ENCODE results near the gene PNO1. TPM values are rescaled to one million over a fixed set of nuclear protein-coding genes. Genes with fewer than 3 reads are reported as not detected.

PNO1 gene
- total RNA-seq, 1 donor from 2014 or later: 14.2 TPM

- DNase-seq (ENCODE audit: low spot score in 2 of 2, unreplicated experiment in 2 of 2): no peak
Measured at GRCh38 chr2:68178432-68178831, 20.7 kb downstream of the PNO1 start.

GRCh38 chr2:68178954-68179627 is 21.4 kb downstream of the PNO1 start:
- no peak for DNase-seq (ENCODE audit: low spot score in 2 of 2, unreplicated experiment in 2 of 2)
- Mint-ChIP-seq H3K4me3 (no peak overlapping the region), H3K4me1 (peaks cover 20% of the 10 kb centered on the region), H3K27ac (no peak overlapping the region), H3K9me3 (no peaks in the 10 kb centered on the region), H3K27me3 (ENCODE audit: low read depth) (no peaks in the 10 kb centered on the region), H3K36me3 (peaks cover 15% of the 10 kb centered on the region)
- no peak for TF ChIP-seq CTCF (IDR thresholded peaks at IDR 0.05; ENCODE audit: unreplicated experiment)

More at GRCh38 chr2:68178432-68178831, 20.7 kb downstream of the PNO1 start:
- no peak for TF ChIP-seq CTCF (IDR thresholded peaks at IDR 0.05; ENCODE audit: unreplicated experiment)
- H3K27ac Mint-ChIP-seq: no peak overlapping the region
- H3K27me3 Mint-ChIP-seq (ENCODE audit: low read depth): no peaks in the 10 kb centered on the region
- H3K4me3 Mint-ChIP-seq: no peak overlapping the region
- peaks cover 12% of the 10 kb centered on the region for H3K36me3 Mint-ChIP-seq
- no peaks in the 10 kb centered on the region for H3K9me3 Mint-ChIP-seq
- H3K4me1 Mint-ChIP-seq: peaks cover 16% of the 10 kb centered on the region

- Mint-ChIP-seq H3K27ac (peak overlapping the region; percentile 16), H3K27me3 (ENCODE audit: low read depth) (no peaks in the 10 kb centered on the region), H3K36me3 (peaks cover 19% of the 10 kb centered on the region), H3K4me3 (no peak overlapping the region), H3K4me1 (peaks cover 22% of the 10 kb centered on the region), H3K9me3 (no peaks in the 10 kb centered on the region)
- no peak for TF ChIP-seq CTCF (IDR thresholded peaks at IDR 0.05; ENCODE audit: unreplicated experiment)
- DNase-seq (ENCODE audit: low spot score in 2 of 2, unreplicated experiment in 2 of 2): no peak
Measured at GRCh38 chr2:68182902-68183301, 25.2 kb downstream of the PNO1 start.

- H3K27ac Mint-ChIP-seq: no peak overlapping the region
- peaks cover 22% of the 10 kb centered on the region for H3K4me1 Mint-ChIP-seq
- H3K9me3 Mint-ChIP-seq: no peaks in the 10 kb centered on the region
- DNase-seq (ENCODE audit: low spot score in 2 of 2, unreplicated experiment in 2 of 2): no peak
- TF ChIP-seq CTCF (IDR thresholded peaks at IDR 0.05; ENCODE audit: unreplicated experiment): peak; percentile 73
- no peaks in the 10 kb centered on the region for H3K27me3 Mint-ChIP-seq (ENCODE audit: low read depth)
- peaks cover 19% of the 10 kb centered on the region for H3K36me3 Mint-ChIP-seq
- H3K4me3 Mint-ChIP-seq: no peak overlapping the region
Measured at GRCh38 chr2:68185541-68186164, 28.0 kb downstream of the PNO1 start.

GRCh38 chr2:68187329-68187728 is 29.6 kb downstream of the PNO1 start:
- Mint-ChIP-seq H3K27ac (peak overlapping the region; percentile 53), H3K4me1 (peaks cover 17% of the 10 kb centered on the region), H3K36me3 (peaks cover 14% of the 10 kb centered on the region), H3K27me3 (ENCODE audit: low read depth) (no peaks in the 10 kb centered on the region), H3K9me3 (no peaks in the 10 kb centered on the region), H3K4me3 (no peak overlapping the region)
- DNase-seq (ENCODE audit: low spot score in 2 of 2, unreplicated experiment in 2 of 2): no peak
- TF ChIP-seq CTCF (IDR thresholded peaks at IDR 0.05; ENCODE audit: unreplicated experiment): no peak
